Left ventricle myocardium inferior (tissue), 1 donor: ENCODE data around the gene DNAJB4. TPM values are rescaled to one million over a fixed set of nuclear protein-coding genes. Genes with fewer than 3 reads are reported as not detected.
"Not testable (repeated sequence)": the region's sequence is repeated elsewhere in the genome, so short reads cannot be mapped to it uniquely, and the experiment has no call there.

ENCODE experiments used
- DNase-seq: peaks from one replicate; pipeline ENCODE4 v3.0.0-alpha.2; 2020
- H3K27ac ChIP-seq: fragments of 200-600 bp; replicated peaks from 2 replicates; pipeline ENCODE4 v1.8.0; 2021
- H3K27me3 ChIP-seq: fragments of 200-600 bp; 2 replicates; pipeline ENCODE4 v1.8.0; 2021; ENCODE audit warnings: low read depth
- H3K36me3 ChIP-seq: fragments of 200-600 bp; 2 replicates; pipeline ENCODE4 v1.8.0; 2021
- H3K4me1 ChIP-seq: fragments of 200-600 bp; 2 replicates; pipeline ENCODE4 v1.8.0; 2021
- H3K4me3 ChIP-seq: fragments of 200-600 bp; 2 replicates; pipeline ENCODE4 v1.8.0; 2021; ENCODE audit warnings: mild to moderate bottlenecking, moderate library complexity
- H3K9me3 ChIP-seq: fragments of 200-600 bp; replicated peaks from 2 replicates; pipeline ENCODE4 v1.8.0; 2021
- CTCF ChIP-seq: fragments of 200-600 bp; IDR thresholded peaks from 2 replicates; pipeline ENCODE4 v1.8.0; 2021; ENCODE audit warnings: antibody characterized with exemption, mild to moderate bottlenecking, borderline replicate concordance
- intact Hi-C: fragments of 100-400 bp; cut with micrococcal nuclease; formaldehyde crosslinking; loops from one replicate; pipeline ENCODE4 v1.11.0; 2022
- total RNA-seq: library from RNA; stranded (reverse); fragmentation: NEBNext Ultra II Directional; extraction: Animal tissue kit (Norgen Biotek cat#: 25700); gene quantifications from one replicate; pipeline ENCODE4 v1.2.1, GENCODE V29; 2021
- donor health status: DM: no; HTN: yes; CAD: no; lungs with severe emphysema.

Gene DNAJB4
- total RNA-seq, 1 donor from 2014 or later, result 118 TPM

GRCh38 chr1:77991638-77992037 lies 13.1 kb upstream of the DNAJB4 start:
- peaks cover 28% of the 10 kb centered on the region for H3K4me1 ChIP-seq
- H3K9me3 ChIP-seq, result no peaks in the 10 kb centered on the region
- intact Hi-C loops, result no loop called here
- H3K27ac ChIP-seq, result no peak overlapping the region
- H3K27me3 ChIP-seq, result no peaks in the 10 kb centered on the region
- no peak for DNase-seq
- peaks cover 23% of the 10 kb centered on the region for H3K36me3 ChIP-seq
- H3K4me3 ChIP-seq, result no peak overlapping the region
- TF ChIP-seq CTCF, result no peak

GRCh38 chr1:77994117-77994705 lies 10.5 kb upstream of the DNAJB4 start:
- DNase-seq, result no peak
- Histone ChIP-seq H3K9me3 (no peaks in the 10 kb centered on the region), H3K4me1 (peaks cover 17% of the 10 kb centered on the region), H3K4me3 (no peak overlapping the region), H3K27me3 (no peaks in the 10 kb centered on the region), H3K27ac (no peak overlapping the region), H3K36me3 (peaks cover 23% of the 10 kb centered on the region)
- TF ChIP-seq CTCF, result no peak
- intact Hi-C loops, result no loop called here

GRCh38 chr1:77996734-77997133 lies 8.0 kb upstream of the DNAJB4 start:
- Histone ChIP-seq H3K36me3 (peaks cover 12% of the 10 kb centered on the region), H3K27me3 (no peaks in the 10 kb centered on the region), H3K27ac (no peak overlapping the region), H3K9me3 (no peaks in the 10 kb centered on the region), H3K4me1 (peaks cover 10% of the 10 kb centered on the region), H3K4me3 (no peak overlapping the region)
- DNase-seq, result no peak
- intact Hi-C loops, result no loop called here
- no peak for TF ChIP-seq CTCF

- H3K9me3 ChIP-seq, H3K27ac ChIP-seq, H3K36me3 ChIP-seq, DNase-seq, H3K27me3 ChIP-seq, H3K4me3 ChIP-seq: not testable (repeated sequence)
- intact Hi-C loops, result loop anchor here (10.0 kb wide), 1 partner anchor 104 kb away; no protein-coding TSS in a partner anchor
- H3K4me1 ChIP-seq, result peaks cover 29% of the 10 kb centered on the region
Observed at GRCh38 chr1:78000536-78000935, 4.2 kb upstream of the DNAJB4 start.

GRCh38 chr1:78003070-78003746 lies 1.5 kb upstream of the DNAJB4 start:
- no peak for DNase-seq
- H3K4me1 ChIP-seq, result peaks cover 40% of the 10 kb centered on the region
- H3K36me3 ChIP-seq, result no peaks in the 10 kb centered on the region
- H3K9me3 ChIP-seq, result no peaks in the 10 kb centered on the region
- intact Hi-C loops, result loop anchor here (10.0 kb wide), 1 partner anchor 102 kb away; no protein-coding TSS in a partner anchor
- no peak for TF ChIP-seq CTCF
- peak overlapping the region; percentile 93 for H3K27ac ChIP-seq
- peak overlapping the region; percentile 77 for H3K4me3 ChIP-seq
- H3K27me3 ChIP-seq, result no peaks in the 10 kb centered on the region
